Dedifferentiated amniotic fluid mesenchymal stem cell (primary cell): ENCODE results near the gene CACNA1B.
"Not testable (repeated sequence)": the region's sequence is repeated elsewhere in the genome, so short reads cannot be mapped to it uniquely, and the experiment has no call there.

Experiments
- DNase-seq: peaks from one replicate; pipeline ENCODE4 v3.0.0-alpha.2; 2016; ENCODE audit errors: extremely low spot score

Gene CACNA1B

DNA sequence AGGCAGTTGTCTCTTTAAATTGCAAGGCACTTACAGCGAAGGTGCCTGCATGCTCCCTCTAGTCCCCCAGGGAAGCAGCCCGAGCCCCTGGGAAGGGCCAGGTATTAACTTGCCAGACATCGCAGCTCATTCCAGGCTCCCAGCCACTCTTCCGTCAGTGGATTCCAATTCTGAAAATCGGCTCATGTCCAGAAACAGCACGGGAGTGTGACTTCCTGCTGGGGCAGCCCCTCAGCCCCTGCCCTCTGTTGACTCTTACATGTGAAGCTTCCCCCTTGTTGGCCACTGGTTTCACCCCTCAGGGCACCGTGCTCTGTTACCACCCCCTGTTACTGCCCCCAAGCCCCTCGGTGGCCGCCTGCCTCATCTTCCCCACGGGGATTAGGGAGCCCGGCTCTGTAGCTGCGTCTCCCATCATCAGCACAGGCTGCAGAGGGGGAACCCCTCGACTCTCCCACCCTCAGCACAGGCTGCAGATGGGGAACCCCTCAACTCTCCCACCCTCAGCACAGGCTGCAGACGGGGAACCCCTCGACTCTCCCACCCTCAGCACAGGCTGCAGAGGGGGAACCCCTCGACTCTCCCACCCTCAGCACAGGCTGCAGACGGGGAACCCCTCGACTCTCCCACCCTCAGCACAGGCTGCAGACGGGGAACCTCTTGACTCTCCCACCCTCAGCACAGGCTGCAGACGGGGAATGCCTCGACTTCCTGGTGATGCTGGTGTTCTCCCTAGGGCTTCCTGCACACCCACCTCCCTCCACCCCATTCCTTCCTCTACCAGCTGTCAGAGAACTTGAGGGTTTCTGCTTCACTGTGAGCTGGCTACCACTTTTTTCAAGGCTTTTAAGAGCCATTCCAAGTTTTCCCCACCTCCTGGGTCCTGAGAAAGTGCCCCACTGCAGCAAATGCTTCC, 11.1 kb upstream of the CACNA1B start:
- DNase-seq: no peak

DNA sequence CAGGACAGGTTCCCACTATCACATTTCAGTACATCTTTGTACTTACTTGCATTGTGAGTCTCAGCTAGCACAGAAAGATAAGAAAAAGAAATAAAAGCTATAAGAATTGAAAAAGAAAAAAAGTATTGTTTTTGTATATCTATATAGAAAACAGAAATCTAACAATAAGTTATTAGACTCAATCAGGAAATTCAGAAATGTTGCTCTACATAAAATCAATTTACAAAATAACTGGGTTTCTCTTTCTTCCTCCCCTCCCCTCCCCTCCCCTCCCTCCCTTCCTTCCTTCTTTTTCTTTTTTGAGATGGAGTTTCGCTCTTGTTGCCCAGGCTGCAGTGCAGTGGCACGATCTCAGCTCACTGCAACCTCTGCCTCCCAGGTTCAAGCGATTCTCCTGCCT, 7.2 kb upstream of the CACNA1B start:
- no peak for DNase-seq

DNA sequence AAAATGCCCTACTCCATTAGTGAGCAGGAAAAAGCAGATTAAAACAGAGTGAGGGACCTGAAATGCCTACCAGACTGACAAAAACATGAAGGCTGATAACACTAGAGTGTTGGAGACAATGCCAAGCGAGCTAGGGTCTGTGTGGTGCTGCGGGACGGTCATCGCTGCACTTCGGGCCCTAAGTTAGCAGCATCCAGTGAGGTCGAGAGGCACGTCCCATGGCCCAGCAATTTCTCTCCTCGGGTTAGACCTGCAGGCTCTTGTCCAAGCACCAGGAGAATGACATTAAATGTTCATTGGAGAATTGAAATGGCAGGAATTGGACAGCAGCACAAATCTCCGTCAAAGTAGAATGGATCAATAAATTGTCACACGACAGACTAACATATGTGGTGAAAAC, 5.3 kb upstream of the CACNA1B start:
- DNase-seq: no peak

DNA sequence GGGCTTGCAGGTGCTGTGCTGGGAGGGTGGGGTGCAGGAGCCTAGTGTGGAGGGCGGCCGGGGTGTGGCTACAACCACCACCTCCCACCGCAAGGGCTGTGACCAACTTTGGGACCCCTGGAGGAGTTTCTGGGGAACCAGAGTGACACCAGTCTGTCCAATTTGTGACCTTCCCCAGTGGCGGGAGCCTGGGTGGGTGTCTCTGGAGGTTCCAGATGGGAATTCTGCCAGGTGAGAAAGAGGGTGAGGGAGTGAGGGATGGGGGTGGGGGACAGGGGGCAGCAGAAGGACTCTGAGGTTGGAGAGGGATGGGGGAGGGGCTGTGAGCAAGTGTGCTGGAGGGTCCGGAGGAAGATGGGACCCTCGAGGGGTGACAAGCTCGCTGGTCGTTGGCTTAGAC, 4.2 kb upstream of the CACNA1B start:
- no peak for DNase-seq

DNA sequence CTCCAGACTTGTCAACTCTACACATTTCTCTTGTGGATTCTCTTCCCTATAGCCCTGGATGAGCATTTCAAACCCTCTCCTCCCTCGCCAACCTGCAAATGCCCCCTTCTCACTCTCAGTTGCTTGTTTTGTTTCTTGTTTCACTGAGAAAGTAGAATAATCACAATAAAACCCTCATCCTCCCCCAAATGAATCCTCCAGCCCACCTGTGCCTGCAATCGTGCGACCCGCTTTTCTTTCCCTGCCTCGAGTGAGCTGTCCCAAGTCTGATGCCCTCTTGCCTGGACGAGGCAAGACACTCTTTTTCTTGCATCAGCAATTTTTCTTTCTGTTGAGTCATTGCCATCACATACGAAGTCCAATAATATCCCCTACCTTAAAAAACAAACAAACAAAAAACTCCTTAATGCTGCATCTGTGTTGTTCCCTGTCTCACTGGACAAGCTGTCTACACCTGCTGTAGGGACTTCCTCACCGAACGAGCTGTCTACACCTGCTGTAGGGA, 3.7 kb upstream of the CACNA1B start:
- DNase-seq: no peak

DNA sequence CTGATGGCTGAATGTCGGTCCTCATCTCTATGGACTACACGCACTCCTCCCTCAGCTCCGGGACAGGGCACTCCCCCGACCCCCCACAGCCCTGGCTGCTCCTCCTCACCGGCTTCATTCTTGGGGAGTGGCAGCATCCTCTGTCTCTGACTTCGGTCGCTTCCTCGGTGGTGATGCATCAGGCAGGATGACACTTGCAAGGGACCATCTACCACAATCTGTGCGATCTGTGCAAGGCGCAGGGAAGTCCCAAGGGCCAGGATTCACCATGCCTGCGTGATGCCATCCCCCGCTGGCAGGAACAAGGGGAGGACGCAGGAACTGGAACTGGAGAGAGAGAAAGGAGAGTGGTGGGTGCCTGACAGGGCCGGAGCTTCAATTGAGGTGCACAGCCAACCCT, 2.2 kb upstream of the CACNA1B start:
- DNase-seq: no peak

DNA sequence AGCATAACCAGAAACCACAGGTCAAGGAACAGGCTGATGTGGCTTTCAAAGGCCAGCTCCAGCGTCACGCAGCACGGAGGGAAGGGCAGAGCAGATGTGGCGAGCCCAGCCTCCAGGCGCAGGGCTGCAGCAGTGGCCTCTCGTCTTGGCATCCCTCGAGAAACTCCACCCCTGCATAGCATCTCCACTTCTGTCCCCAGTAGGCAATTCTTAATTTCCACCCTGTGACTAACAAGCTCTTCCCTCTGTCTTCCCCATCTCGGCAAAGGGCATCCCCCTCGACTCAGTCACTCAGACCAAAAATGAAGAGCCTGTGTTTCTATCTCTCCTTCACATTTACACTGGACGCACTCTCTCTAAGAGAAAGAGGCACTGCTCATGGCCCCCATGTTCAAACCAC, 1.7 kb upstream of the CACNA1B start:
- DNase-seq: no peak

DNA sequence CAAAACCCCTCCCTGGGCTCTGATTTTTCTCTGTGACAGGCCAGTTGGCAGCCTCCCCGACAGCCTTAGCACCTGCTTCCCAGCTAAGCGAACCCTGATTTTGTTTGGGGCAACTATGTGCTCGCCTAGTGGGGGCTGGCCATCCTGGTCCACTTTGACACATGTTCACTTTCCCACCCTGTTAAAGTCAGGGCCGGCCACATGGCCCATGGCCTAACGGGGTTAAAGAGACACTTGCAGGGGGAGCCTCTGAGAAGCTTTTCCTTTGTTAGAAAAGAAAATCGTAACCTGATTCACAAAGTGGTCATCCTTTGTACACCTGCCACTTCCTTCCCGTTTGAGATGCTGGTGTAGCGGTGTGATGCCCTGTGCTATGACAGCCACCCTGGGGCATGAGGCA, 1.3 kb upstream of the CACNA1B start:
- DNase-seq: no peak

DNA sequence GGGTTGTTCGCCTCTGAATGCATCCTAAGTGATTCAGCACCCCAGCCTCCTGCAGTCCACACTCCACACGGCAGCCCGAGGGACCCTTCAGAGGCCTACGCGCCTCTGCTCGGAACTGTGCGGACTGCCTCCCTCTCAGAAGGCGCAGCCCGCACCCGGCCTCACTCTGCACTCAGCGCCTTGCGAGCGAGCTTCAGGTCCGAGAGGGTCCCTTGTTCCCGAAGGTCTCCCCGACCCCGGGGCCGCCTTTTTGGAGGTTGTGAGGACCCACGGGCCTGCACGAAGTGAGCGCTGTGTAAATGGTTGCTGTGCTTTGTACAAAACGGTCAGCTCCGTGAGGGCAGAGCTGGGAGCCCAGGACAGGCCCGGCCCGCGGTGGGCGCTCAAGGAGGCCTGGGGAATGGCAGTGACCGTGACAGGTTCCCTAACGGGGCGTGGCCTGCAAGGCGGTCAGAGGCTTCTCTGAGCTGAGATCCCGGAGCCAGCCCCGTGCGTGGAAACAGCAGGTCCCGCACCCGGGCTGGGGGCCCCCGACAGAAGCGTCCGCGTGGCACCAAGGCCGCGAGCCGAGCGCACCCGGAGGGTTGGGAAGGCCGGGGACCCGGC, 698 bp upstream of the CACNA1B start:
- DNase-seq: no peak

DNA sequence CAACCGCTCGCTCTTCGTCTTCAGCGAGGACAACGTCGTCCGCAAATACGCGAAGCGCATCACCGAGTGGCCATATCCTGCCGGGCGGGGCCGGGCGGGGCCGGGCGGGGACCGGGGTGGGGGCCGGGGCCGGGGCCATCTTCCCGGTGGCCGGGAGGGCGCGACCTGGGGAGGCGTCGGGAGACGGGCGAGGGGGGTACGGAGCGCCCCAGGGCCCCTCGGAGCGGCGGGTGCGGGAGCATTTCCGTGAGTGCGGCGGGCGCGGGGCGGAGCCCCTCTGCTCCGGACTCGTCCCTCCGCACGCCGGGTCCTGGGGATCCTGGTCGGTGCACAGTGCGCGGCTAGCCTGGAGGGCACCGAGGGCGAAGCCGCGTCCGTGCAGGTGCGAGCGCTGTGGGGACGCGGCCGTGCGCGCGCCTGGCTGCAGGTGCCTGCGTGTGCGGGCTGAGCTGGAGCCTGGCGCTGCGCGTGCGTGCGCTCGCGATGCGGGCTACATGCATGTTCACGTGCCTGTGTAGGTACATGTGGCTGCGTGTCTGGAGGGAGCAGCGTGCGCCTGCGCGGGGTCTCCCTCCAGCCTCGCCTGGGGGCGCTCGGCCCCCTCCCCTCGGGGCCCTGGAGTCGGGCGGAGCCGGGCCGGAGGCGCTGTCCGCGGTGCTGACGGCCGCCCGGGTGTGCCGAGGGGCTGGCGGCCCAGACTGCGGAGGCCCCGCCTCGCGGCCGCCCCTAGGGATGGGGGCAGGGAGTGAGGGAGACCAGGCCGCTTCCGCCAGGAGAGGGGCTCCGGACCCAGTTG, 762 bp downstream of the CACNA1B start:
- no peak for DNase-seq

DNA sequence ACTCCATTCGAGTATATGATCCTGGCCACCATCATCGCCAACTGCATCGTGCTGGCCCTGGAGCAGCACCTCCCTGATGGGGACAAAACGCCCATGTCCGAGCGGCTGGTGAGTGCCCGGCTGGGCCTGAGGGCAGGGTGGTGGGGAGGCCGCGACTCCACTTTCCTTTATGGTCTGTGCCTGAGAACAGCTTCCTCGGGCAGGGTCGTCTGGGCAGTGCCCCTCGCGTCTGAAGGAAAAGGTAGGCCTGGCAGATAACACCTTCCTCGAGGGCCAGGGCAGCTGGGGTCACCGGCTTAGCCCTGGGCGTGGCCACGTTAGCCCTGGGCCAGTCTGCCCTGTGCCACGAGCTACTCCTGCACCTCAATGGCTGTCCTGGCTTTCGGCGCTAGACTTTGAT, 1.5 kb downstream of the CACNA1B start:
- DNase-seq: no peak

DNA sequence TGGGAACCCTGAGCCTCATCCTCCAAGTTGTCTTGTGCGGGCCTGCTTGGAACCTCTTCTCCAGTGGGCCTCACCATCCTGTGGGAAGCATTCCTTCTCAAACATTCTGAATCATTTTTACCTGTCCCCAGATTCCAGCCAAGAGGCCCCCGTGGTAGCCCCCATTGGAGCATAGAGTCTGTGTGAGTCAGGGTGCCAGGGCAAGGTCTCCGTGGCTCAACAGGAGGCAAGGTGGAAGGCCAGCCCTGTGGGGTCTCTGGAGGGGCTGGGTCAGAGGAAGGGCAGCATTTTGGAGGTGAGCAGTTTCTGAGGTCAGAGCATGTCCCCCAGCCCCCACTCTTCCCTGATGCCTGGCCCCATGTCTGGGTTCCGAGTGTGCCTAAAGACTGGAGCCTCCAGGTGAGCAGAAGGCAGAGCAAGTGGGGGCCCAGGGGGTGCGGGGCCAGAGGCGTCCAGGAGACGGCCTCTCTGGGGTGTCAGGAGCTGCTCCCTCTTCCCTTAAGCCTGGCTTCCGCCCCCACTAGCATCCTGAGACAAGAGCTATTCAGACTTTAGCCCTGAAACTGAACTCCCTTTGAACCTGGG, 2.1 kb downstream of the CACNA1B start:
- no peak for DNase-seq

DNA sequence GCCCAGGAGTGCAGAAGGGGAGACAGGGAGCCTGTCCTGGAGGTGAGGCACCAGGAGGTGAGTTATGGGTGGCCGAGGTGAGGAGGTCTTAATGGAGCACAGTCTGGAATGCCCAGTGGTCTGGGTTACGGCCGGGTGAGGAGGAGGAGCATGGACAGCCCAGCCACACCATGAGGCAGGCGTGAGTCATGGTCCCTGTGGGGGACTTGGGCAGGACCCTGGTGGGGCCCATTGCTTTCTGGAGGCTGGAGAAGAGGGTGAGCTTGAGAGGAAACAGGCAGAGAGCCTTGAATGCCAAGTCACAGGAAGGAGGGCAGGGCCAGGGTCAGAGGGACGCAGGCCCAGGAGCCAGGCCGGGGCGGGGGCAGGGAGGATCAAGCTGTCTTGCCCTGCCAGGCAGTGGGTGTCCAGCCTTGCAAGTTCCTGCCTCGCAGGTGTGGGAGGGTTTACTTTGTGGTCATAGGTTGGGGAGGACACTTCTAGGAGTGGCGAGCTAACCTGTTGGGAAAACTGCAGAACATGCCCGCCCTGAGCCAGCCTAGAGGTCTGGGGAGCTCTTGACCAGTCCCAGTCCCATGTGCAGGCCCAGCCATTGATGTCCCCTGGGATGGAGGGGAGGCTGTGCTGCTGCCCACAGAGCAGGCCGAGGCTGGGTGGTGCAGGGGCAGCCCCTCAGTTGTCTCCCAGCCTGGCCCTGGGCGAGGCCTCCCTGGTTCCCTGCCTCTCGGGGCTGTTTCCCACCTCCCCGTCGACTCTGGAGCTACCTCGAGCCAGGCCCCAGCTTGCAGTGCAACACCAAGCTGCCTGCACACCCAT, 2.8 kb downstream of the CACNA1B start:
- DNase-seq: no peak

DNA sequence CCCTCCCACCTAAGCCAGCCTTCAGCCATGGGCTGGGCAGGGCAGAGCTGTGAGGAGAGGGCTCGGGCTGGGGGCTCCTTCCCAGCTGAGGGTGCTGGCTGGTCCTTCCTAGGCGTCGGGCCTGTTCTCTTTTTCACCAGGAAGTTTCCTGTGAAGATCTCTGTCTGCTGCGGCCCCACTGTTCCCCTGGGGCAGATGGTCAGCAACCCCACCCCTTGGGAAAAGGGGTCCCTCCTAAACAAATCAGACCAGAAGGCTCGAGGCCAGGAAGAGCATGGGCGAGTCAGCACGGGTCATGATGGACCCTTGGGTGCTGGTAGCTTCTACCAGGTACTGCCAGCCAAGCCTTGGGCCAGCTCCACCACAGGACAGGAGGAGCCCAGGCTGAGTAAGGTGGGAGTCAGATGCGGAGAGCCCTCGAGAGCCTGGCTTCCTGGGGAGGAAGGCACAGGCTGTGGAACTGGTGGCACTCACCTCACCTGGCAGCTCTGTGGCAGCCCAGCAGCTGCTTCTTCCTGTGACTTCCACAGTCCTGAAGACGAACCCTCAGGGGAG, 3.5 kb downstream of the CACNA1B start:
- DNase-seq: no peak

DNA sequence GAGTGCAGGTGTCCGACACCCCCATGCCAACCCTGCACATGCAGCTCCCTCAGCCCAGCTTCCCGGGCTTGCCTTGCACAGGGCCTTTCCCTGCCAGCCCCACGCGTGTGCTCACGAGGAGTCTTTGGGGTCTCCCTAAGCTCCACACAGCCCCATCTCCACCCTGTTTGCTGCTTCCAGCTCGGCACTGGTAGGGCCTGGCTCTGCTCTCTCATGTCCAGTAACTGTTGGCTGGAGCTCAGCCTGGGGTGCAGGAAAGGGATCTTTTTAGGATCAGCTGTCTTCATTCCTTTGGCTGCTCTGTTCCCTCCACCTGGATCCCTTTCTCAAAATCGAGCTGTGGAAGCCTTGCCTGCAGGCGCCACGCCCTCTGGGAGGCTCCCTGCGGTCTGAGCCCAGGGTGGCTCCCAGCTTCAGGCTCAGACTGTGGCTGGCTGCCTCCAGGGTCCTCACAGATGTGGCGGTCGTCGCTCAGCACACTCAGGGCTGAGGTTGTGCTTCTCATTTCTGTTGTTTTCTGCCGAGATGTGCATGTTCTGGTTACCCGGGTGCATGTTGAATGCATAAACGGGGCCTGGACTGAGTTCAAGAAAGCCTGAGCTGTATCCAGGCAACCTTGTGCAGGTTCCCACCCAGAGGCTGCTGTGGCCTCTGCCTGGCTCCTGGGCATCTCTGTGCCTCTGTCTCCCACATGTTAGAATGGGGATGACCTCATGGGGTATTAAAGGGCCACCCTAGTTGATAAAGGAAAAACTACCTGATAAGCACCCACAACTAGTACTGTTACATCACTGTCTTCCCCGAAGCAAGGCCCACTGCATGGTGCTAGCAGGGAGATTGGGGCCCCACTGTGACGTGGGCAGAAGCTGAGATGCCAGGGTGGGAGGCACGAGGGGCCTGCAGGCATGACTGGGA, 4.3 kb downstream of the CACNA1B start:
- DNase-seq: no peak

DNA sequence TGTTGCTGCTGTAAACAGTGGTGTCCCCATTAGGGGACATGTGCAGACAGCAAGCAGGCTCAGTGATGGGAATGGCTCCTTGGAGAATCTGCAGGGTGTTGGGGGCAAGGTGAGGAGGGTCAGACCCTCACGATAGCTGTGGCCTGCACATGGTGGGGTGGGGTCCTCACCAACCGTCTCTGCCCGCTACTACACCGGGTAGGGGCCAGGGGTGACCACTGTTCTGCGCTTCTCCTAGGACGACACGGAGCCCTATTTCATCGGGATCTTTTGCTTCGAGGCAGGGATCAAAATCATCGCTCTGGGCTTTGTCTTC, 4.9 kb downstream of the CACNA1B start:
- DNase-seq: no peak

DNA sequence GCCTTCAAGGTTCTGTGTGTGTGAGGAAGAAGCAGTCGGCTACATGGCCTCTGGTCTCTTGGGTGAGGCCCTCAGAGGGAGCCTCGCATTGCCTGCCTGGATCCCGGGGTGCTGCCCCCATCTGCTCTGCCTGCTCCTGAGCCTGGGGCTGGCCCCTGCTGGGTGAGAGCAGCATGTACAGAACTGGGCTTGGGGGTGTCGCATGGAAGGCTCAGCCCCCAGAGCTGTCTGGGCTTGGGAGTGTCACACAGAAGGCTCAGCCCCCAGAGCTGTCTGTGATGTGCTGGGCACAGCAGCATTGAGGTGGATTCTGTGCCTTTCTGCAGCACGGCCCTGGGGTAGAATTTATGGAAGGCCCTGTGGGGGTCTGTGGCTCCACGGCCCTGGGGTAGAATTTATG, 6.4 kb downstream of the CACNA1B start:
- not testable (repeated sequence) for DNase-seq

DNA sequence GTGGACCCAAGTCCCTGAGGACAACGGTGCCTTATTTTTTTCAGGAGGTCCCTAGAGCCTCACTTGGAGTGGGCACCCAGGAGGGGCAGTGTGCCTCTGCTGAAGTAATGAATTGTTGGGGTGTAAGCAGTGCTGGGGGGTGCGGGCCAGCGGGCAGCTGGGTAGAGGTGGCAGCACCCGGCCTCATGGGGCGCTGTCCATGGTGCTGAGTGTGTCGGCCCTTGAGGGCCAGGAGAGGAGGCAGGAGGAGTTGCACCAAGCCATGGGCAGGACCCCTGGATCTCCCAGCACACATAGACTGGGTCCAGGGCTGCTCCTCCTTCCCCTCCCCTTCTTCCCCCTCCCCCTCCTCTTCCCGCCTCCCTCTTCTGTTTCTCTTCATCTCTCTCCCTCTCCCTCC, 7.0 kb downstream of the CACNA1B start:
- not testable (repeated sequence) for DNase-seq

DNA sequence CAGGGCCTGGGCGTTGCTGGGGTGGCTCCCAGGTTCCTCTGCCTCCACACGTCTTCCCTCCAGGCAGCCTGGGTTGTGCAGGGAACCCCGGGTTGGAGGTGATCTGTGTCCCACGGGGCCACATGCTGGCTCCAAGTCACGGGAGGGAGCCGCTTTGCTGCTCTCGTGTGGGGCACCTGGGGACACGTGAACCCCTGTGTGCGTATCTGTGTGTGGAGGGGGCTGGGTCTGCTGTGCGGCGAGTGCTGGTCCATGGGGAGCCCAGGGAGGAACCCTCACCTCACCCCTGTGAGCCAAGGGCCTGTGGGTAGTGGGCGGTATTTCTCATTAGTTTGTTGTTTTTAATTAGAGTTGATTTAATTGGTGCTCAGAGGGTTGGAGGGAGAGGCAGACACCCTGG, 7.5 kb downstream of the CACNA1B start:
- not testable (repeated sequence) for DNase-seq

DNA sequence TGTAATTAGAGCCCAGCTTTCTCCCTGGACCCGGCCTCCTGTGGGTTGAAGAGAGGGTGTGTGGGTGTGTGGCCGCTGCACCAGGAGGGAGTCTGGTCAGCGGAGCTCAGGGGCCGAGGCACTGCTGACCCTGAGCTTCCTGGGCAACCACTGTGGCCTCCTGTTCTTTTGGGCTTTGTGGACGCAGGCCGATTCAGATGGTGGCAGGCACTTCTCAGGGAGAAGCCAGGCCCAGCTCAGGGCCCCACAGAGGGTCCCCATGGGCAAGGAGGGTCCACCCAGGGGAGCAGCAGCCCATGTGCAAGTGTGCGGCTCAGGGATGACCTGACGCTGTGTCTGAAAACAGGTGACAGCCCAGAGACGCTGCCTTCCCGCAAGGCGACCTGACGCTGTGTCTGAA, 11.0 kb downstream of the CACNA1B start:
- not testable (repeated sequence) for DNase-seq
